ENCODE data around the gene RABGAP1L.

DNA sequence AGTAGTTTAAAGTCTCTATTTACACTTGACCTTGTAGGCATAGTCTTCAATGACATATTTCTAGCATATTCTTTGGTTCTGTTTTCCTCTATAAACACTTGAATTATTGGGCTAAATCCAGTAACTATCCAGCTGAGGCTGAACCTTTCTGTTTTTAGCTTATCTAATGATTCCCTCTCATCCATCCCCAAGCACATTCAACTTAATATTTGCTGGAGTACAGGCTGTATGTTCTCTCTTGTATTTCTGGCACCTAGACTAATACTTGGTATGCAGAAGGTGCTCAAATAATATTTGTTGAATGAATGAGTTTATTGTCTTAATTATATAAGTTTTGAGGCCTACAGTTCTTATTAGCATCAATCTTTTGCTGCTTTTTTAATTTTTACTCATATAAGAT is 88.7 kb downstream of the RABGAP1L start:
- no peak for TF ChIP-seq POLR2AphosphoS5 (IDR thresholded peaks at IDR 0.05; ENCODE audit: low read depth, low read length)
- TF ChIP-seq POLR2A (IDR thresholded peaks at IDR 0.05; ENCODE audit: low read depth, low read length): no peak

Measured in GM12892 (cell line).